IPS-NIHi7 (cell line): ENCODE measurements around the gene MARK3.

ENCODE experiments used
- DNase-seq: peaks from one replicate; pipeline ENCODE4 v3.0.0; 2012; ENCODE audit warnings: mixed read lengths; ENCODE audit errors: extremely low spot score

The MARK3 gene

GRCh38 chr14:103366741-103367140 lies 18.5 kb upstream of the MARK3 start:
- no peak for DNase-seq

GRCh38 chr14:103367995-103368394 lies 17.2 kb upstream of the MARK3 start:
- DNase-seq = no peak

DNA sequence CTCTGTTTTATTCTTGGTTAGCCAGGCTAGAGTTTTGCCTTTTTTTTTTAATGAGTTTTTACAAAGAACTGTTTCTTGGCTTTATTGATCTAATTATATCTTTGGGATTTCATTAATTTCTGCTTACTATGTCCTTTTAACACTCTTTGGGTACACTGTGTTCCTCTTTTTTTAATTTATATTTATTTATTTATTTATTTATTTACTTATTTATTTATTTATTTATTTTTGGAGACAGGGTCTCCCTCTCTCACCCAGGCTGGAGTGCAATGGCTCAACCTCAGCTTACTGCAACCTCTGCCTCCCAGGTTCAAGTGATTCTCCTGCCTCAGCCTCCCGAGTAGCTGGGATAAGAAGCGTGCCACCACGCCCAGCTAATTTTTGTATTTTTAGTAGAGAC lies 15.1 kb upstream of the MARK3 start:
- no peak for DNase-seq

DNA sequence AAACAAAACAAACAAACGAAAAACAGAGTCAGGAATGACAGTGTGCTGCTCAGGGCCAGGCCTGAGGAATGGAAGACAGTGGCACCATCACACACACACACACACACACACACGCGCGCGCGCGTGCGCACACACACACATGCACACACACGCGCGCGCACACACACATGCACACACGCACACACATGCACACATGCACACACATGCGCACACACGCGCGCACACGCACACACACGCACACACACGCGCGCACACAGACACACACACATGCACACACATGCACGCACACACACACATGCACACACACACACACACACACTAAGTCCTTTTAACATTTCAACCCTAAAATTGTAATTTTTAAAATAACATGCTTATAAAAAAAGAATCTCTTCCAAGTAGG lies 13.2 kb upstream of the MARK3 start:
- DNase-seq = no peak

DNA sequence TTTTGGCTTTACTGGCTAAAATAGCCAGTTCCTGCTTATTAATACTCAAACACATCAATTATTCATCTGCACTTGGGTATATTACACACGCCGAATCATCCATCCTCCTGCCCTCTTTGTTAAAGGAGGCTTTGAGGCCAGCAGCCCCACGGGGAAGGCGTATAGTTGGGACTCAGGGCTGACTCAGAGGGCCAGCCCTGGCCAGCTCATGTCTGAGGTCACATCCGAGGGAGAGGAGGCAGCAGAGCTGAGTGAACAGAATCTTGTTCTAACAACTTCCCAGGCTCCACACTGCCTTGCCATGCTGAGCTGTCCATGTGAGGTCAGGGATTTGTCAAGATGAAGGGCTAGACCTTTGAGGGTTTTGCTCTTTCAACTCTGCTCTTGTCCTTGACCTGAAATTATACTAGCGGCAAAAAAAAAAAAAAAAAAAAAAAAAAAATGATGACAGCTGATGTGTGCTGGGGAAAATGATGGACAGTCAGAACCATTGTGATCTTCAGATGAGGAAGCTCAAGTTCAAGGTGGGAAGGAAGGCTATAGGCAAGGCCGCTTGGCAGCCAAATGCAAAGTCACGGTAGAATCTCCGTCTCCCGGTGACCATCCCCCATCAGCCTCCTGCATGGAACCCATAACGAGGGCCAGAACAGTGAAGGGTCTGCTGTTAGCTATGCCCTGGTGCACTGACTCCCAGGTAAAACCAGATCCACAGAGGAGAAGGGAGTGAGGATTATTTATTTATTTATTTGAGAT lies 12.5 kb upstream of the MARK3 start:
- peak; percentile 55 for DNase-seq

- no peak for DNase-seq
Measured at GRCh38 chr14:103374121-103374520, 11.1 kb upstream of the MARK3 start.

GRCh38 chr14:103377522-103378037 lies 7.6 kb upstream of the MARK3 start:
- DNase-seq = no peak

GRCh38 chr14:103378038-103378854 lies 7.0 kb upstream of the MARK3 start:
- DNase-seq = no peak

GRCh38 chr14:103380719-103381377 lies 4.4 kb upstream of the MARK3 start:
- DNase-seq = no peak

- DNase-seq = no peak
Measured at GRCh38 chr14:103382376-103382775, 2.8 kb upstream of the MARK3 start.

GRCh38 chr14:103384450-103385151 lies 614 bp upstream of the MARK3 start:
- DNase-seq = no peak

GRCh38 chr14:103385929-103386712 lies 906 bp downstream of the MARK3 start:
- no peak for DNase-seq

DNA sequence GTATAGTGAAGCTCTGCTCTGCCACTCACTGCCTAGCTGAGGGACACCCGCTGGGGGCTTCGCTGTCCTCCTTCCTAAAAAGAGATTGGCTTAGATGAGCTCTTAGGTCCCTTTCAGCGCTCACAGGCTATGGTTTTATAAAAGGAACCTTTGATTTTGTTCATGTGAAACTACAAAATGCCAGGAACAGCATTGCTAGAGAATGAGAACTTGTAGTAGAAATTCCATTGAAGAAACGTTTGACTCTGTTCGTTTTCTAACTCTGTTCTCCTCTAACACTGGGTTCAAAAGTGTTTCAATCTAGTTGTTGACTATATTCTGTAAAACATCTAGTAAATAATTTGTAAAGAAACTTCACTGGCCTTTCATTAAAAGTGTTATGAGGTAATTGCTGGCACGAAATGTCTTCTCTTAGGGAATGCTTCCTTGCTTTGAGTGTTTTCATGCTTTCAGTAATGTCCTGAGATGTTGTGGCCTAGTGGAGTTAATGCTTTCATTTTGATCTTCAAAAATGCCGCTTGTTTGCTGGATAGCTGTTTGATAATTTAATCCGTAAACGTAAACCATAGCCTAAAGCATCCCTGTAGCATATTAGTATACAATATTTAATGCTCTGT lies 1.6 kb downstream of the MARK3 start:
- no peak for DNase-seq

GRCh38 chr14:103388664-103389063 lies 3.4 kb downstream of the MARK3 start:
- no peak for DNase-seq

DNA sequence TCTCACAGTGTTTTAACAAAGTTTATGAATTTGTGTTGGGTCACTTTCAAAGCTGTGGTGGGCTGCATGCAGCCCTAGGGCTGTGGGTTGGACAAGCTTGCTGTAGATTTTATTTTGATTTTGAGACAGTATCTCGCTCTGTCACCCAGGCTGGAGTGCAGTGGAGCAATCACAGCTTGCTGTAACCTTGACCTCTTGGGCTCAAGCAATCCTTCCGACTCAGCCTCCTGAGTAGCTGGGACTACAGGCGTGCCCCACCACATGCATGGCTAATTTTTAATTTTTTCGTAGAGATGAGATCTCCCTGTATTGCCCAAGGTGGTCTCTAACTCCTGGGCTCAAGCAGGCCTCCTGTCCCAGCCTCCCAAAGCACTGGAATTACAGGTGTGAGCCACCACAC lies 5.4 kb downstream of the MARK3 start:
- no peak for DNase-seq

DNA sequence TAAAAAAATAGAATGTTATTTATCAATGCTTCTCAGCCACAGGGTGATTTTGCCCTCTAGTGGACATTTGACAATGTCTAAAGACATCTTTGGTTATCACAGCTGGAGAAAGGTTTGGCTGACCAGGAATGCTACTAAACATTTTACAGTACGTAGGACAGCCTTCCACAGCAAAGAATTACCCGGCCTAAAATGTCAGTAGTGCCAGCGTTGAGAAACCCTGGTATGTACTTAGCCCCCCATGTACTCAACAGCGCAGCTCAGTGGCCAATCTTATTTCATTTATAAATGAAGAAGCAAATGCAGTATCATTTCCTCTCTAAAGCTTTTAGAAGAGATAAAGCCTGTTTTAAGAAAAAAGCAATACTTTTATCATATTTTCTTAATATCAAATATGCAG lies 5.8 kb downstream of the MARK3 start:
- no peak for DNase-seq

DNA sequence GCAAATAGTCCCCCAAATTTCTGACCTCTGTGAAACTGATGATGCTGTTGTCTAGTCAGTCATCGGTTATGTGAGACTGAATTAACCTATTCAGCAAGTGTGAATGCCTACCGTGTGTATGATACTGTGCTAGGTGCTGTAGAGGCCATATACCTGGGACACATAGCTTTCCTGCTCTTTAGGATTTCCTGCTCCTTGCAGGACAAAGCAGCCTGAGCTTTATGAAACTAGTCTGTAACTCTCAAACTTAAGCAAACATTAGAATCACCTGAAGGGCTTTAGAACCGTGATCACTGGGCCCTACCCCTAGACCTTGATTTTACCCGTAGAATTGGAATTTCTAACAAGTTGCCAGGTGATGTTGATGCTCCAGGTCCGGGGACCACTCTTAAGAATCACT lies 6.9 kb downstream of the MARK3 start:
- no peak for DNase-seq

DNA sequence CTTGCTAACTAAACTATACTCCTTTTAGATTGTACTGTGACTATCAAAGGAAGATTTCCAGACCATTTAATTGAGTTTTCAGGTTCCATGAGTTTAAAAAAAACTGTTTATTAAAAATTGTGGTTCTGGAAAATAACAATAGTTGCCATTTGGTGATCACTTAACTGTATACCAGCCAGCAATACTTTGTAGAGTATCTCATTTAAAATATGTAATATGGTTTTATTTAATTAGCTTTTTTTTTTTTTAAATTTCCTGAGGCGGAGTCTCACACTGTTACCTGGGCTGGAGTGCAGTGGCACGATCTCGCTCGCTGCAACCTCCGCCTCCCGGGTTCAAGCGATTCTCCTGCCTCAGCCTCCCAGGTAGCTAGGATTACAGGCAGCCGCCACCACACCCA lies 7.4 kb downstream of the MARK3 start:
- no peak for DNase-seq

GRCh38 chr14:103393070-103393469 lies 7.9 kb downstream of the MARK3 start:
- no peak for DNase-seq
